Uterine smooth muscle cell (primary cell): ENCODE measurements around the gene GABRQ. TPM values are rescaled to one million over a fixed set of nuclear protein-coding genes. Genes with fewer than 3 reads are reported as not detected.

Experiments used
- total RNA-seq: library from RNA; depleted of rRNA; stranded (reverse); fragments of >200 nt; gene quantifications from 2 replicates; pipeline ENCODE4 v1.2.3, GENCODE V29; 2014

The GABRQ gene
- total RNA-seq, result 0.87 and 2.5 TPM in 2 replicates

GRCh38 chrX:152637649-152638442, at the start of gene GABRQ:
Gene GABRQ (plus strand): TSS chrX:152637895. CDS start chrX:152638203, 308 bp downstream.

GRCh38 chrX:152697952-152698931, 60.5 kb downstream of the GABRQ start, which contains the start of gene MAGEA3:
Gene MAGEA3 (plus strand): TSS chrX:152698794. CDS start chrX:152700833, 2,039 bp downstream.

Other genes with a start within 250 kb of the GABRQ start
- gene GABRA3, start 186.6 kb upstream of the GABRQ start, total RNA-seq, result 0.12 and 0.33 TPM in 2 replicates
- not detected in 2 replicates for gene MAGEA3, start 60.9 kb downstream of the GABRQ start, total RNA-seq
- gene CSAG2, start 71.4 kb downstream of the GABRQ start, total RNA-seq, result not detected in 2 replicates
- not detected in 2 replicates for gene MAGEA2B, start 76.7 kb downstream of the GABRQ start, total RNA-seq
- gene CSAG1, start 95.8 kb downstream of the GABRQ start, total RNA-seq, result not detected in 2 replicates
- gene MAGEA12, start 95.9 kb downstream of the GABRQ start, total RNA-seq, result not detected in 2 replicates
- not detected in 2 replicates for gene MAGEA2, start 115.9 kb downstream of the GABRQ start, total RNA-seq
- gene CSAG3, start 121.3 kb downstream of the GABRQ start, total RNA-seq, result not detected in 2 replicates
- gene MAGEA6, start 131.8 kb downstream of the GABRQ start, total RNA-seq, result not detected in 2 replicates
- gene CETN2, start 192.9 kb downstream of the GABRQ start, total RNA-seq, result 39.2 and 56.4 TPM in 2 replicates
- gene NSDHL, start 193.2 kb downstream of the GABRQ start, total RNA-seq, result 45.5 and 45.8 TPM in 2 replicates